ENCODE data around the gene ELF5.

Gene ELF5

GRCh38 chr11:34509336-34509876 is 4.2 kb downstream of the ELF5 start:
- in situ Hi-C loops (cut with HindIII; ENCODE audit: low sequenced_read_pairs): no loop called here
- H3K4me3 ChIP-seq (ENCODE audit: low read depth, low read length): no peak overlapping the region
- no peak for DNase-seq (ENCODE audit: low read depth)
- no peak for TF ChIP-seq CTCF (IDR thresholded peaks at IDR 0.05; ENCODE audit: low read depth, low read length, missing control alignments)

GRCh38 chr11:34508524-34508923 is 5.1 kb downstream of the ELF5 start:
- DNase-seq (ENCODE audit: low read depth): no peak
- in situ Hi-C loops (cut with HindIII; ENCODE audit: low sequenced_read_pairs): no loop called here
- no peak overlapping the region for H3K4me3 ChIP-seq (ENCODE audit: low read depth, low read length)

GRCh38 chr11:34507610-34508009 is 6.0 kb downstream of the ELF5 start:
- no peak overlapping the region for H3K4me3 ChIP-seq (ENCODE audit: low read depth, low read length)
- no peak for DNase-seq (ENCODE audit: low read depth)
- in situ Hi-C loops (cut with HindIII; ENCODE audit: low sequenced_read_pairs): no loop called here
- no peak for TF ChIP-seq CTCF (IDR thresholded peaks at IDR 0.05; ENCODE audit: low read depth, low read length, missing control alignments)

More at GRCh38 chr11:34508524-34508923, 5.1 kb downstream of the ELF5 start:
- TF ChIP-seq CTCF (IDR thresholded peaks at IDR 0.05; ENCODE audit: low read depth, low read length, missing control alignments): no peak

GRCh38 chr11:34507156-34507555 is 6.4 kb downstream of the ELF5 start:
- H3K4me3 ChIP-seq (ENCODE audit: low read depth, low read length): no peak overlapping the region
- in situ Hi-C loops (cut with HindIII; ENCODE audit: low sequenced_read_pairs): no loop called here
- DNase-seq (ENCODE audit: low read depth): no peak
- no peak for TF ChIP-seq CTCF (IDR thresholded peaks at IDR 0.05; ENCODE audit: low read depth, low read length, missing control alignments)

- H3K4me3 ChIP-seq (ENCODE audit: low read depth, low read length): no peak overlapping the region
- DNase-seq (ENCODE audit: low read depth): no peak
- in situ Hi-C loops (cut with HindIII; ENCODE audit: low sequenced_read_pairs): no loop called here
- TF ChIP-seq CTCF (IDR thresholded peaks at IDR 0.05; ENCODE audit: low read depth, low read length, missing control alignments): no peak
Observed at GRCh38 chr11:34505874-34506273, 7.7 kb downstream of the ELF5 start.

GRCh38 chr11:34502949-34503348 is 10.6 kb downstream of the ELF5 start:
- no peak for DNase-seq (ENCODE audit: low read depth)
- H3K4me3 ChIP-seq (ENCODE audit: low read depth, low read length): no peak overlapping the region
- in situ Hi-C loops (cut with HindIII; ENCODE audit: low sequenced_read_pairs): loop anchor here (5.0 kb wide), 2 partner anchors 56 to 69 kb away; no protein-coding TSS in a partner anchor

More at GRCh38 chr11:34502949-34503348, 10.6 kb downstream of the ELF5 start:
- peak; percentile 23 for TF ChIP-seq CTCF (IDR thresholded peaks at IDR 0.05; ENCODE audit: low read depth, low read length, missing control alignments)
